Keratinocyte (primary cell): ENCODE measurements around the gene ITGA11. TPM values are rescaled to one million over a fixed set of nuclear protein-coding genes. Genes with fewer than 3 reads are reported as not detected.

Experiments
- DNase-seq: peaks from one replicate; pipeline ENCODE4 v3.0.0-alpha.2; 2011; ENCODE audit warnings: low read depth, missing footprints, low spot score
- FAIRE-seq: peaks from 2 replicates; lab custom pipeline; 2011; peaks lifted over from hg19 to GRCh38; lab: Jason Lieb, UNC
- H2AFZ ChIP-seq: 2 replicates; pipeline ENCODE4 v1.6.0; 2012; ENCODE audit warnings: low read length, control low read depth, inconsistent platforms; ENCODE audit not compliant: control insufficient read depth
- H3K27ac ChIP-seq: 2 replicates; pipeline ENCODE4 v1.5.1; 2011; ENCODE audit warnings: low read length; ENCODE audit not compliant: control insufficient read depth, insufficient read depth
- H3K27me3 ChIP-seq: 3 replicates; pipeline ENCODE4 v1.6.0; 2011; ENCODE audit warnings: low read length; ENCODE audit not compliant: control insufficient read depth, insufficient read depth; ENCODE audit errors: extremely low read depth
- H3K36me3 ChIP-seq, 2 experiments: 2 replicates in 1 of 2; 3 replicates in 1 of 2; pipeline ENCODE4 v1.5.1; 2011; ENCODE audit warnings: low read length in 2 of 2, mild to moderate bottlenecking in 1 of 2; ENCODE audit not compliant: control insufficient read depth in 2 of 2, insufficient read depth in 2 of 2; ENCODE audit errors: extremely low read depth in 1 of 2
- H3K4me1 ChIP-seq: 3 replicates; pipeline ENCODE4 v1.5.1; 2011; ENCODE audit warnings: low read length; ENCODE audit not compliant: control insufficient read depth, insufficient read depth; ENCODE audit errors: extremely low read depth
- H3K4me2 ChIP-seq: 3 replicates; pipeline ENCODE4 v1.6.0; 2011; ENCODE audit warnings: low read depth, low read length; ENCODE audit not compliant: control insufficient read depth, insufficient read depth; ENCODE audit errors: extremely low read depth
- H3K4me3 ChIP-seq, 3 experiments: fragments of 200-600 bp in 1 of 3; sonication (generic) in 1 of 3; 2 replicates in 2 of 3; 3 replicates in 1 of 3; pipeline ENCODE4 v1.5.1; 2011 to 2016; ENCODE audit warnings: low read length in 3 of 3, mild to moderate bottlenecking in 3 of 3, control low read depth in 2 of 3, inconsistent platforms in 1 of 3, low read depth in 1 of 3, mixed read lengths in 1 of 3, mixed run types in 1 of 3, moderate library complexity in 1 of 3; ENCODE audit not compliant: control insufficient read depth in 2 of 3, insufficient read depth in 2 of 3; ENCODE audit errors: extremely low read depth in 1 of 3
- H3K79me2 ChIP-seq: 2 replicates; pipeline ENCODE4 v1.6.0; 2012; ENCODE audit warnings: low read length; ENCODE audit not compliant: control insufficient read depth, insufficient read depth
- H3K9ac ChIP-seq: 3 replicates; pipeline ENCODE4 v1.6.0; 2011; ENCODE audit warnings: low read length; ENCODE audit not compliant: control insufficient read depth, insufficient read depth; ENCODE audit errors: extremely low read depth
- H3K9me1 ChIP-seq: 3 replicates; pipeline ENCODE4 v1.6.0; 2011; ENCODE audit warnings: low read length; ENCODE audit not compliant: control insufficient read depth, insufficient read depth; ENCODE audit errors: extremely low read depth
- H3K9me3 ChIP-seq: 2 replicates; pipeline ENCODE4 v1.5.1; 2012; ENCODE audit warnings: low read depth, low read length; ENCODE audit not compliant: control insufficient read depth
- H4K20me1 ChIP-seq: 3 replicates; pipeline ENCODE4 v1.6.0; 2011; ENCODE audit warnings: low read length; ENCODE audit not compliant: control insufficient read depth, insufficient read depth; ENCODE audit errors: extremely low read depth
- EZH2 ChIP-seq: IDR thresholded peaks from one replicate; pipeline ENCODE4 v1.6.1; 2012; ENCODE audit warnings: inconsistent platforms, mild to moderate bottlenecking, low read length, moderate library complexity
- dilution Hi-C: fragments of 300-500 bp; cut with MboI; formaldehyde crosslinking; loops from one replicate; pipeline ENCODE4 v1.7.0; 2020; ENCODE audit warnings: low sequenced_read_pairs; ENCODE audit not compliant: extremely low pct_ligation_motif_present
- polyA plus RNA-seq, 5 experiments: library from polyadenylated mRNA; depleted of rRNA in 3 of 5; stranded (reverse) in 3 of 5; stranded (forward) in 1 of 5; unstranded in 1 of 5; fragments of >200 nt; gene quantifications; 1 replicate in 1 of 5; 2 replicates in 3 of 5; 3 replicates in 1 of 5; pipeline versions ENCODE4 v1.2.1 to v1.2.3, GENCODE V29; 2011 to 2012; ENCODE audit warnings: missing spikeins in 2 of 5, low read depth in 1 of 5, low replicate concordance in 1 of 5
- TF ChIP-seq, protein P1 (sequence below), 3 experiments: IDR thresholded peaks in 1 of 3; conservative IDR thresholded peaks in 1 of 3; optimal IDR thresholded peaks in 1 of 3; 2 replicates in 2 of 3; 3 replicates in 1 of 3; pipeline versions ENCODE3 to v1.5.1; 2011; ENCODE audit warnings: low read length in 3 of 3, mild to moderate bottlenecking in 3 of 3, moderate library complexity in 2 of 3, control low read depth in 1 of 3, inconsistent platforms in 1 of 3; ENCODE audit not compliant: insufficient read depth in 2 of 3; ENCODE audit errors: extremely low read depth in 1 of 3

Gene ITGA11
- polyA plus RNA-seq, 1 donor (not counting 4 experiments of a cell fraction or from before 2014, with no cell fraction given), result not detected

DNA sequence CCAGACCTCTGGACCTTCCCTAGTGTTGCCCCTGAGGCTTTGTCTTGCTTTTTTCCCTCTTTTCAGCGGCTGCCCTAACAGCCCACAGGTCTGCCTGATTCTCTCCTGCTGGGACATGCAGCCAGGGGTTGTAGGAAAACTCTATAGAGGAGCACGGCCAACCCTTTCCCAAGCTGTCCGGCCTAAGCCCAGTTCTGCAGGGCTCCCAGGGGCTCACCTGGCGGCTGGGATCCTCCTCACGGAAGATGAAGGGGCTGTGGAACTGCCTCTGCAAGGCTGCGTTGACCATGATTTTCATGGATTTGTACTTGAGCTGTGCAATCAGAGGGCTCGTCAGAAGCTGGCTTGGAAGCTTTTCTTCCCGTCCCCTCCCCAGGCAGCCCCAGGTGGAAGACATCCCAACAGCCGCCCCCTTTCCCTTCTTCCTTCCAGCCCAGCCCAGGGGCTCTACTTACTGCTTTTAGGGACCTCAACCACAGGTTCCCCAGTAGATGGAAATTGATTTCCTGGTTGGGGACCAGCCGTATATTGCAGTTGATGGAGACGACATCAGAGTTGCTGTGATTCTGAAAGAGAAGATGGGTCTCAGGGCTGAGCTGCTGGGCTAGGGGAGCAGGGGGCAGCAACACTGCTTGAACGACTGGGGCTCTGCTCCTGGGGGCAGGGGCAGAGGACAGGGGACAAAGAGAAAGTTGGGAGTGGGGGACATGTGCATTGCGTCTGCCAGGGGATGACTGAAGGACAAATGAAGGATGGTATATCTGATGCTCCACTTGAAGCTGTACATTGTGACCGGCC is 124.6 kb downstream of the ITGA11 start:
- DNase-seq (no peak), FAIRE-seq (no peak)
- H3K9ac ChIP-seq, result no peak overlapping the region
- H3K4me1 ChIP-seq, result peaks cover 25% of the 10 kb centered on the region
- H3K4me2 ChIP-seq, result no peak overlapping the region
- dilution Hi-C loops, result no loop called here
- H2AFZ ChIP-seq, result no peak overlapping the region
- H3K36me3 ChIP-seq, result no peaks in the 10 kb centered on the region
- TF ChIP-seq, protein P1, sequence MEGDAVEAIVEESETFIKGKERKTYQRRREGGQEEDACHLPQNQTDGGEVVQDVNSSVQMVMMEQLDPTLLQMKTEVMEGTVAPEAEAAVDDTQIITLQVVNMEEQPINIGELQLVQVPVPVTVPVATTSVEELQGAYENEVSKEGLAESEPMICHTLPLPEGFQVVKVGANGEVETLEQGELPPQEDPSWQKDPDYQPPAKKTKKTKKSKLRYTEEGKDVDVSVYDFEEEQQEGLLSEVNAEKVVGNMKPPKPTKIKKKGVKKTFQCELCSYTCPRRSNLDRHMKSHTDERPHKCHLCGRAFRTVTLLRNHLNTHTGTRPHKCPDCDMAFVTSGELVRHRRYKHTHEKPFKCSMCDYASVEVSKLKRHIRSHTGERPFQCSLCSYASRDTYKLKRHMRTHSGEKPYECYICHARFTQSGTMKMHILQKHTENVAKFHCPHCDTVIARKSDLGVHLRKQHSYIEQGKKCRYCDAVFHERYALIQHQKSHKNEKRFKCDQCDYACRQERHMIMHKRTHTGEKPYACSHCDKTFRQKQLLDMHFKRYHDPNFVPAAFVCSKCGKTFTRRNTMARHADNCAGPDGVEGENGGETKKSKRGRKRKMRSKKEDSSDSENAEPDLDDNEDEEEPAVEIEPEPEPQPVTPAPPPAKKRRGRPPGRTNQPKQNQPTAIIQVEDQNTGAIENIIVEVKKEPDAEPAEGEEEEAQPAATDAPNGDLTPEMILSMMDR (optimal IDR thresholded peaks at IDR 0.05 in 1 of 3, IDR thresholded peaks at IDR 0.05 in 1 of 3, conservative IDR thresholded peaks at IDR 0.05 in 1 of 3; ENCODE audit: extremely low read depth in 1 of 3, insufficient read depth in 2 of 3, low read length in 3 of 3), result no peak
- no peak for TF ChIP-seq EZH2
- H3K9me1 ChIP-seq, result peaks cover 6% of the 10 kb centered on the region
- H3K79me2 ChIP-seq, result no peaks in the 10 kb centered on the region
- H3K9me3 ChIP-seq, result no peaks in the 10 kb centered on the region
- no peak overlapping the region for H3K4me3 ChIP-seq
- H3K27me3 ChIP-seq, result peaks cover 12% of the 10 kb centered on the region
- no peak overlapping the region for H3K27ac ChIP-seq
- H4K20me1 ChIP-seq, result no peaks in the 10 kb centered on the region

- no peak for DNase-seq
- H3K79me2 ChIP-seq, result no peaks in the 10 kb centered on the region
- no peaks in the 10 kb centered on the region for H3K9me3 ChIP-seq
- dilution Hi-C loops, result no loop called here
- no peak overlapping the region for H3K4me3 ChIP-seq
- no peak for FAIRE-seq
- peak overlapping the region; percentile 62 for H3K4me2 ChIP-seq
- H3K9ac ChIP-seq, result peak overlapping the region; percentile 60
- H2AFZ ChIP-seq, result peak overlapping the region; percentile 47
- H3K27me3 ChIP-seq, result peaks cover 6% of the 10 kb centered on the region
- H3K27ac ChIP-seq, result peak overlapping the region; percentile 69
- H3K36me3 ChIP-seq, result no peaks in the 10 kb centered on the region
- peaks cover 25% of the 10 kb centered on the region for H3K4me1 ChIP-seq
- H4K20me1 ChIP-seq, result no peaks in the 10 kb centered on the region
- H3K9me1 ChIP-seq, result peaks cover 6% of the 10 kb centered on the region
- no peak for TF ChIP-seq EZH2
- TF ChIP-seq, protein P1 (optimal IDR thresholded peaks at IDR 0.05 in 1 of 3, IDR thresholded peaks at IDR 0.05 in 1 of 3, conservative IDR thresholded peaks at IDR 0.05 in 1 of 3; ENCODE audit: extremely low read depth in 1 of 3, insufficient read depth in 2 of 3, low read length in 3 of 3), result no peak
These were observed 126.5 kb downstream of the ITGA11 start for GRCh38 chr15:68305420-68305871.
